HG02571 (cell line): ENCODE measurements around the gene GMDS.
"Not testable (repeated sequence)": the region's sequence is repeated elsewhere in the genome, so short reads cannot be mapped to it uniquely, and the experiment has no call there.

ENCODE experiments used
- ATAC-seq: cut with Tn5 transposase; IDR thresholded peaks from one replicate; pipeline ENCODE4 v1.9.1; 2021; ENCODE audit warnings: mild to moderate bottlenecking, moderate library complexity; ENCODE audit not compliant: unreplicated experiment

The GMDS gene

GRCh38 chr6:1762203-1762602 lies 483.2 kb downstream of the GMDS start:
- no peak for ATAC-seq

DNA sequence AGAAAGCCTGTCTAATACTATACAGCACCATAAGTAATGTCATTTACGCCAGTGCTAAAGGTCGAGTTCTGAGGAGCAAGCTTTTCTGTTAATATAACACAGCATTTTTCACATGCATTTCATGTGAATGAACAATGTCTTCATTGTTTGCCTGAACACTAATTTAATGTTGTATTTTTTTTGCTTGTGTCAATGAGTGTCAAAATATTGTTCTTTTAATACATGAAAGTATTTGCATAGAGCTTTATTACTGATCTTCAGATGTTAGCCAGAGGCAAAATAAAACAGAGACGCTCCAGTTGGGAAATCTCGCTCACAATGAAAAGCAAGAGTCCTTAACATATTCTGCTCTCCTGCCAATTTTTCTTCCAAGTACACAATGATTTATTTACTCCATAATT lies 483.9 kb downstream of the GMDS start:
- ATAC-seq = no peak

- ATAC-seq = no peak
These were observed 484.5 kb downstream of the GMDS start for GRCh38 chr6:1760876-1761275.

- no peak for ATAC-seq
These were observed 485.5 kb downstream of the GMDS start for GRCh38 chr6:1759870-1760269.

DNA sequence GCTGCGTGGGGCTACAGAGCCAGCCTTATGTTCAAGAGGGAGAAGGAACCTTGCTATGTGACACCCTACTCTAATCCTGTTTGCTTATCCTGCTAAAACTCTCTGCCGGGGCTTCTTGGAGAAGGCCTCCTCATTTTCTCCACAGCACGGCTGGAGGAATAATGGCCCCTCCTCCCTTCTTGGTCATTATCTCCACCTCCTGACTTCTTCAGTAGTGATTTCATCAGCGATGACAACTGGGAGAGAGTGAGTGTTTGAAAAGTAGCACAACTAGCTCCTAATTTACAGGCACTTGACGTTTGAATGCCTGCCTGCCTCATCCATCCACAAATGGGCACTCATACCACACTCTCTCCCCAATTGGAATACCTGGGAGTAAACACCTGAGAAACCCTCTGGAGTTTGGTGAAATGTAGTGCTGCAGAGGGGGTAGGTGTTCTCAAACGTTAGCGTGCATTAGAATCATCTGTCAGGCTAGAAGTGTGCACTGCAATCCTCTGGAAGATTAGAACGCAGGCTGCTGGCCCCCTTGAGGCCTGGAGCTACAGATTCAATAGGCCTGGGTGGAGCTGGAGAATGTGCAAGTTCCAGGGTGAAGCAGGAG lies 487.2 kb downstream of the GMDS start:
- no peak for ATAC-seq

DNA sequence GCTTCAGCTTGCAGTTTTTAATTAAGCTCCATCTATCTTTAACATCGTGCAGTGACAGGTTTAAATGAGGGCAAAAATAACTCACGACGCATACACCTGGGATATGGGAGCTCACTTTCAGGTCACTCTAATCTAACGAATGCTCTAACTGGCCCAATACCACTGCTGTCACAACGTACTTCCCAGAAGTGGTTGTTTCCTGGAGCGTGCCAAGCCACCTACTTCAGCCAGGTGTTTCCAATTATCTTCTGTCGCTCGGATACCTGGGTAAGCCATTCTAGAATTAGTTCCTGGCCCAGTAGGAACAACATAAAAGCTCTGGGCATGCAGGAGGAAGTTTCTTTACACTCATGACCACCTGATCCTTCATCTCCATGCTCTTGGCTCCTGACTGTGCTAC lies 488.3 kb downstream of the GMDS start:
- no peak for ATAC-seq

GRCh38 chr6:1756472-1757129 lies 488.8 kb downstream of the GMDS start:
- ATAC-seq = no peak

DNA sequence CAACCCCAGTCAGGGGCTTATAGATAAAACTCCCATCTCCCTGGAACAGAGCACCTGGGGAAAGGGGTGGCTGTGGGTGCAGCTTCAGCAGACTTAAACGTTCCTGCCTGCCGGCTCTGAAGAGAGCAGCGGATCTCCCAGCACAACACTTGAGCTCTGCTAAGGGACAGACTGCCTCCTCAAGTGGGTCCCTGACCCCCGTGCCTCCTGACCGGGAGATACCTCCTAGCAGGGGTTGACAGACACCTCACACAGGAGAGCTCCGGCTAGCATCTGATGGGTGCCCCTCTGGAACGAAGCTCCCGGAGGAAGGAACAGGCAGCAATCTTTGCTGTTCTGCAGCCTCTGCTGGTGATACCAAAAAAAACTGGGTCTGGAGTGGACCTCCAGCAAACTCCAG lies 494.3 kb downstream of the GMDS start:
- ATAC-seq = not testable (repeated sequence)

- no peak for ATAC-seq
These were observed 496.4 kb downstream of the GMDS start for GRCh38 chr6:1749041-1749440.

GRCh38 chr6:1747531-1747930 lies 497.9 kb downstream of the GMDS start:
- no peak for ATAC-seq

DNA sequence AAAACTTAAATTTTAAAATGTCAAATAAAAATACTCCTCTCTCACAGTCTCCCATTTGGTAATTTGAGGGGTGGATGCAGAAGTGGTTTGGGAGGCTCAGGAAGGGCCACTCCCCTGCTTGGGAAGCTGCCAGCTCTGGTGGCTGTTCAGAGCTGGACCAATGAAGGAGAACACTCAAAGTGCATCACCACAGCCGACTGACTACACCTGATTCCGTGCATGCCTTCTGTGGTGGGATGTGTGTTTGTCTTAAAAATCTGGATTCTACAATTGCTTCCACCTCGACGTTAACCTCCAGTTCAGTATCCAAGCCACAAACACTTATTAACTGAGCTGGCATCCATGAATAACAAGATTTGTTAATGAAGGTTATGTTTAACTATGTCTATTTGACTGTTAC lies 498.4 kb downstream of the GMDS start:
- ATAC-seq = no peak

DNA sequence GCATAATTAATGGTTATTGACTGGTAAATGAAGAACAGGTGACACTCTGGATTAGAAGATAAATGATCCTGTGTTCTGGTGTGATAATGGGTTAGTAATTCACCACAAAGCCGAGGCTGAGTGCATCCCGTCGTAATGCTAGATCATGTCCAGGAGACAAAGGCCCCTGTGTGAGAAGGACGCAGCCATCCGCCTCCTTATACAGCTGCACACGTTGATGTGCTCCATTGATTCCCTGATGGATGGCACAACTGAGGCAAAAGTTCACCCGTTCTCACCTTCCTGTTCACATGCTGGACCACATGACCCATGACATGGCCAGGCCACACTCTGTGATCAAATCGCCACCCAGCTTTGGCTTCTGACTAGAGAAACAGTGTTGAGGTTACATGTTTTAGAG lies 499.6 kb downstream of the GMDS start:
- ATAC-seq = no peak

DNA sequence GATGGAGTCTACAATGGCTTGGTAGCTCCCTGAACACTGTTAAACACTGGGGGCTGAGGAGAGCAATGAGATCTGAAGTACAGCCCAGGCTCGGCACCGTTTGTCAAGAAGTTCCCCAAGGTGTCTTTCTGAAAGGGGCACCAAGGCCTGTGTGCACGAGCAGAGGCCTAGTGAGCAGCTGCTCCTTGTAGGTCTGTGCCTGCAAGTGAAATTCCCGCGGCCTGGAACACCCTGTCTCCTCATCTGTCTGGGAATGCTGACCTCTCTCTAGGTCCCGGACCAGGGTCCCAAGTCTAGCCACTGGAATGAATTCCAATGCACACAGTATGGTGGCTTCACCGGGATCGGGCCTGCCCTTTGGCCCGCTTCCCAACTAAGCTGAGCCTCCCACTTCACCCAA lies 500.9 kb downstream of the GMDS start:
- no peak for ATAC-seq

DNA sequence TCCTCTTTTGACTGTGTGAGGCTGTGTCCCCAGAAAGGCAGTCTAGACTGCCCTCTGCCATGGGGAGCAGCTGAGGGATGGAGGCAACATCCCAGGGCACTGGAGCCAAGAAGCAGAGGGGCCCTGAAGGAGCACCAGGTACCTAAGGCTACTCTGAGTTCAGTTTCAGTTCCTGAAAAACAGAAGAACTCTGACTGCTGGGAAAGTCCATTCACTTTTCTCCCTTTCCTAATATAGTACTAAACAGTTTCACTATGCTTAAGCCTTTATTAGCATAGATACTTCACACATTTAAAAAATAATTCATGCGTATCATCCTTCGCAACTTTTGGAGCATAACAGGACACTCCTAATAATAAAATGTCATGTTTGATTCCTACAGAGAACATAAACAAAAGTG lies 505.7 kb downstream of the GMDS start:
- ATAC-seq = peak; percentile 76

DNA sequence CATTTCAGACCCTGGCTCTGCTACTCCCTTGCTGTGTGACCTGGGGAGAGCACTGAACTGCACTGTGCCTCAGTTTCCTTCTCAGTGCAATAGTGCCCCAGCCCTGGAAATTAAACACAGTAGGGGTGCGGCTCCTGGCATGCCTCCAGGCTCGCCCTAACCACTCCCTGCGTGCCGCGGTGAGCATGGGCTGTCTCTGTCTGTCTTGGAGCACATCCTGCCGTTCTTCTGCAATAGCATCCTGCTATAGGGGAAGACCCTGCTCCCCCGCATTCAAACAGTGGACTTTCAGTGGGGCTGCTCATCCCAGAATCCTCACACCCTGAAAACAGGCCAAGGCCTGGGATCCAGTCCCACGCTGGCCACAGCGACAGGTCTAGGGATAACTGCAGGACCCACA lies 506.2 kb downstream of the GMDS start:
- peak; percentile 20 for ATAC-seq

GRCh38 chr6:1738558-1739081 lies 506.8 kb downstream of the GMDS start:
- no peak for ATAC-seq

GRCh38 chr6:1737463-1738311 lies 507.7 kb downstream of the GMDS start:
- no peak for ATAC-seq

GRCh38 chr6:1736346-1737105 lies 508.9 kb downstream of the GMDS start:
- no peak for ATAC-seq

GRCh38 chr6:1735239-1735803 lies 510.1 kb downstream of the GMDS start:
- ATAC-seq = no peak

- no peak for ATAC-seq
These were observed 514.5 kb downstream of the GMDS start for GRCh38 chr6:1730882-1731281.

DNA sequence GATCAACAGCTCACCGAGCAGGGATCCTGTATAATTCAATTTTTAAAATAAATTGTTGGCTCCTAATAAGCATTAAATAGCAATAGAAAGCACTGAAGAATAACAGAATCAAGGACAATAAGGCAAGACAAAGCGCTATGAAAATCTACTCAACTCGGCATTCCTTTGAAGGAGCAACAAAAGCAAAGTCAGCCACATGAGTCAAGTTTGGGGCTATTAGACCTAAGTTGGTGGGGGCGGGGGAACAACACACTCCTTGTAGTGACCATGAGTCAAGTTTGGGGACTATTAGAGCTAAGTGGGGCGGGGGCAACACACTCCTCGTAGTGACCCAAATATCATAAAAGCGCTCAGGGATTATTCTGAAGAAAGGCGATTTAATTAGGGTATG lies 515.7 kb downstream of the GMDS start:
- no peak for ATAC-seq
